WTC11 (cell line): Measurements from ENCODE around the gene VAV2. TPM values are rescaled to one million over a fixed set of nuclear protein-coding genes. Genes with fewer than 3 reads are reported as not detected.
A peak's percentile ranks its signal among the peaks of the same experiment; 100 is the strongest.

Experiments
- ATAC-seq: fragments of 200-7000 bp; cut with Tn5 transposase; 2 replicates; pipeline ENCODE4 v1.10.0; 2021; ENCODE audit warnings: mild to moderate bottlenecking, moderate library complexity
- CTCF ChIA-PET: fragments of 300-600 bp; sonication (Branson Sonifier 250); formaldehyde crosslinking; loops from one replicate; lab custom pipeline; 2021; ENCODE audit warnings: antibody characterized with exemption; lab: Charles Lee
- POLR2A ChIA-PET: fragments of 350-600 bp; sonication (Branson Sonifier 250); formaldehyde crosslinking; loops from one replicate; lab custom pipeline; 2021; ENCODE audit warnings: antibody characterized with exemption; lab: Charles Lee
- DNase-seq: peaks from one replicate; pipeline ENCODE4 v3.0.0; 2021; ENCODE audit warnings: low spot score
- H3K27ac Mint-ChIP-seq: 2 replicates; pipeline ENCODE4 v1.8.0; 2021; ENCODE audit warnings: mixed read lengths
- H3K27me3 Mint-ChIP-seq: 2 replicates; pipeline ENCODE4 v1.8.0; 2021; ENCODE audit warnings: low read depth, mild to moderate bottlenecking, moderate library complexity, mixed read lengths
- H3K36me3 Mint-ChIP-seq: 2 replicates; pipeline ENCODE4 v1.8.0; 2021; ENCODE audit warnings: mixed read lengths
- H3K4me1 Mint-ChIP-seq: 2 replicates; pipeline ENCODE4 v1.8.0; 2022; ENCODE audit warnings: mixed read lengths
- H3K4me3 Mint-ChIP-seq: 2 replicates; pipeline ENCODE4 v1.8.0; 2021; ENCODE audit warnings: mild to moderate bottlenecking, moderate library complexity, mixed read lengths
- H3K9me3 Mint-ChIP-seq: 2 replicates; pipeline ENCODE4 v1.8.0; 2021; ENCODE audit warnings: mixed read lengths
- ARID4B ChIP-seq: sonication (generic); formaldehyde crosslinking; IDR thresholded peaks from 2 replicates; pipeline ENCODE4 v1.8.0; 2023; ENCODE audit warnings: missing genetic modification reagents, mild to moderate bottlenecking, borderline replicate concordance
- CBFB ChIP-seq: sonication (generic); formaldehyde crosslinking; IDR thresholded peaks from 2 replicates; pipeline ENCODE4 v1.8.1; 2022; ENCODE audit warnings: mild to moderate bottlenecking, low read depth, missing genetic modification reagents
- CREM ChIP-seq: sonication (generic); formaldehyde crosslinking; IDR thresholded peaks from 2 replicates; pipeline ENCODE4 v1.8.1; 2022; ENCODE audit warnings: mild to moderate bottlenecking, missing genetic modification reagents, moderate library complexity
- E2F5 ChIP-seq: sonication (generic); formaldehyde crosslinking; IDR thresholded peaks from 2 replicates; pipeline ENCODE4 v1.8.1; 2022; ENCODE audit warnings: mild to moderate bottlenecking, moderate library complexity, missing genetic modification reagents
- FOXJ3 ChIP-seq: sonication (generic); formaldehyde crosslinking; IDR thresholded peaks from 2 replicates; pipeline ENCODE4 v1.9.0; 2021; ENCODE audit warnings: missing genetic modification reagents, mild to moderate bottlenecking, borderline replicate concordance
- FOXK1 ChIP-seq: sonication (generic); formaldehyde crosslinking; IDR thresholded peaks from 2 replicates; pipeline ENCODE4 v1.8.0; 2022; ENCODE audit warnings: mild to moderate bottlenecking, moderate library complexity, missing genetic modification reagents
- GABPB1 ChIP-seq: sonication (generic); formaldehyde crosslinking; IDR thresholded peaks from 2 replicates; pipeline ENCODE4 v1.8.1; 2023; ENCODE audit warnings: mild to moderate bottlenecking, missing genetic modification reagents
- GRHL2 ChIP-seq: fragments of 250-450 bp; sonication (Bioruptor Pico); IDR thresholded peaks from 2 replicates; pipeline ENCODE4 v1.8.0; 2022; ENCODE audit warnings: mild to moderate bottlenecking, moderate library complexity; ENCODE audit not compliant: insufficient replicate concordance, severe bottlenecking
- JAZF1 ChIP-seq: fragments of 250-450 bp; sonication (Bioruptor Pico); IDR thresholded peaks from 2 replicates; pipeline ENCODE4 v1.9.0; 2021; ENCODE audit warnings: moderate library complexity, mild to moderate bottlenecking, inconsistent platforms
- KAT7 ChIP-seq: sonication (generic); formaldehyde crosslinking; IDR thresholded peaks from 2 replicates; pipeline ENCODE4 v1.8.1; 2023; ENCODE audit warnings: missing genetic modification reagents, mild to moderate bottlenecking, borderline replicate concordance
- NFATC4 ChIP-seq: fragments of 250-450 bp; sonication (Bioruptor Pico); IDR thresholded peaks from 2 replicates; pipeline ENCODE4 v1.9.0; 2021; ENCODE audit warnings: mild to moderate bottlenecking
- PREB ChIP-seq: sonication (generic); formaldehyde crosslinking; IDR thresholded peaks from 2 replicates; pipeline ENCODE4 v1.8.1; 2022; ENCODE audit warnings: mild to moderate bottlenecking, missing genetic modification reagents, moderate library complexity, borderline replicate concordance
- SMAD3 ChIP-seq: sonication (generic); formaldehyde crosslinking; IDR thresholded peaks from 2 replicates; pipeline ENCODE4 v1.8.0; 2022; ENCODE audit warnings: missing genetic modification reagents, mild to moderate bottlenecking, borderline replicate concordance
- TCF7 ChIP-seq: sonication (generic); formaldehyde crosslinking; IDR thresholded peaks from 2 replicates; pipeline ENCODE4 v1.8.0; 2022; ENCODE audit warnings: mild to moderate bottlenecking, low read depth, missing genetic modification reagents, moderate library complexity
- TEAD4 ChIP-seq: sonication (generic); formaldehyde crosslinking; IDR thresholded peaks from 2 replicates; pipeline ENCODE4 v1.8.0; 2022; ENCODE audit warnings: mild to moderate bottlenecking, missing genetic modification reagents
- ZNF121 ChIP-seq: sonication (generic); formaldehyde crosslinking; IDR thresholded peaks from 2 replicates; pipeline ENCODE4 v1.8.0; 2023; ENCODE audit warnings: missing genetic modification reagents
- ZNF219 ChIP-seq: sonication (generic); formaldehyde crosslinking; IDR thresholded peaks from 2 replicates; pipeline ENCODE4 v1.8.0; 2023; ENCODE audit warnings: missing genetic modification reagents, mild to moderate bottlenecking, borderline replicate concordance
- ZNF317 ChIP-seq: sonication (generic); formaldehyde crosslinking; IDR thresholded peaks from 2 replicates; pipeline ENCODE4 v1.8.1; 2023; ENCODE audit warnings: low read depth, mild to moderate bottlenecking, moderate library complexity, missing genetic modification reagents, borderline replicate concordance
- total RNA-seq: library from RNA; stranded (reverse); gene quantifications from 3 replicates; pipeline ENCODE4 v1.2.3, GENCODE V29; 2021
- TF ChIP-seq, protein P1 (sequence below): sonication (generic); formaldehyde crosslinking; IDR thresholded peaks from 2 replicates; pipeline ENCODE4 v1.8.1; 2023; ENCODE audit warnings: mild to moderate bottlenecking, missing genetic modification reagents

Gene VAV2
- total RNA-seq, 1 experiment from 2014 or later, result 39.7 TPM

GRCh38 chr9:133926165-133926856, 65.8 kb downstream of the VAV2 start:
- Mint-ChIP-seq H3K36me3 (0 out of 2 replicates have a peak, but pooled peaks cover 5% of the 10 kb centered on the region), H3K4me1 (0 out of 2 replicates have a peak, but pooled peaks cover under 1% of the 10 kb centered on the region), H3K9me3 (peaks cover 4% of the 10 kb centered on the region; the same call in 1 of the 2 replicates), H3K27ac (0 out of 2 replicates have a peak overlapping the region, but pooled peaks have one; percentile 15), H3K4me3 (no peak overlapping the region), H3K27me3 (no peaks in the 10 kb centered on the region)
- DNase-seq (no peak), ATAC-seq (no peak)
- POLR2A ChIA-PET, result interaction anchor here (0.6 kb wide), 1 partner anchor 50 kb away, joined by 3 read pairs; no protein-coding TSS in a partner anchor
- TF ChIP-seq TEAD4 (CRISPR knock-in tag), result no peak
- TF ChIP-seq GRHL2 (CRISPR knock-in tag), result no peak
- no peak for TF ChIP-seq NFATC4 (CRISPR knock-in tag)
- no peak for TF ChIP-seq TCF7 (CRISPR knock-in tag)
- no peak for TF ChIP-seq JAZF1 (CRISPR knock-in tag)
- no peak for TF ChIP-seq E2F5 (CRISPR knock-in tag)
- no peak for TF ChIP-seq GABPB1 (CRISPR knock-in tag)
- TF ChIP-seq ZNF121 (CRISPR knock-in tag), result no peak
- TF ChIP-seq PREB (CRISPR knock-in tag), result no peak
- no peak for TF ChIP-seq ARID4B
- TF ChIP-seq CBFB (CRISPR knock-in tag), result no peak
- no peak for TF ChIP-seq FOXK1
- no peak for TF ChIP-seq KAT7
- TF ChIP-seq FOXJ3 (CRISPR knock-in tag), result no peak
- TF ChIP-seq, protein P1, sequence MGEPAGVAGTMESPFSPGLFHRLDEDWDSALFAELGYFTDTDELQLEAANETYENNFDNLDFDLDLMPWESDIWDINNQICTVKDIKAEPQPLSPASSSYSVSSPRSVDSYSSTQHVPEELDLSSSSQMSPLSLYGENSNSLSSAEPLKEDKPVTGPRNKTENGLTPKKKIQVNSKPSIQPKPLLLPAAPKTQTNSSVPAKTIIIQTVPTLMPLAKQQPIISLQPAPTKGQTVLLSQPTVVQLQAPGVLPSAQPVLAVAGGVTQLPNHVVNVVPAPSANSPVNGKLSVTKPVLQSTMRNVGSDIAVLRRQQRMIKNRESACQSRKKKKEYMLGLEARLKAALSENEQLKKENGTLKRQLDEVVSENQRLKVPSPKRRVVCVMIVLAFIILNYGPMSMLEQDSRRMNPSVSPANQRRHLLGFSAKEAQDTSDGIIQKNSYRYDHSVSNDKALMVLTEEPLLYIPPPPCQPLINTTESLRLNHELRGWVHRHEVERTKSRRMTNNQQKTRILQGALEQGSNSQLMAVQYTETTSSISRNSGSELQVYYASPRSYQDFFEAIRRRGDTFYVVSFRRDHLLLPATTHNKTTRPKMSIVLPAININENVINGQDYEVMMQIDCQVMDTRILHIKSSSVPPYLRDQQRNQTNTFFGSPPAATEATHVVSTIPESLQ, result no peak
- TF ChIP-seq ZNF219 (CRISPR knock-in tag), result no peak
- TF ChIP-seq SMAD3, result no peak
- TF ChIP-seq CREM, result no peak
- no peak for TF ChIP-seq ZNF317
- CTCF ChIA-PET, result interaction anchor here (0.6 to 1.3 kb wide), 2 partner anchors 63 to 184 kb away, joined by 3 read pairs; no protein-coding TSS in a partner anchor
